ENCODE measurements around the gene RBPMS2. TPM values are rescaled to one million over a fixed set of nuclear protein-coding genes. Genes with fewer than 3 reads are reported as not detected.
A peak's percentile ranks its signal among the peaks of the same experiment; 100 is the strongest.

Gene RBPMS2
- total RNA-seq, 1 donor from 2014 or later: under 0.01 TPM

- peak in 1 of 2 donors; percentile 79 for DNase-seq (ENCODE audit: low read depth in 2 of 2)
These were observed 44.2 kb downstream of the RBPMS2 start for GRCh38 chr15:64731012-64731804.

GRCh38 chr15:64730151-64730550 is 45.2 kb downstream of the RBPMS2 start:
- DNase-seq (ENCODE audit: low read depth in 2 of 2): no peak

- DNase-seq (ENCODE audit: low read depth in 2 of 2): no peak
These were observed 55.2 kb downstream of the RBPMS2 start for GRCh38 chr15:64720188-64720587.

GRCh38 chr15:64717735-64718495 is 57.5 kb downstream of the RBPMS2 start:
- DNase-seq (ENCODE audit: low read depth in 2 of 2): peak; percentile 35 to 84

GRCh38 chr15:64717130-64717529 is 58.3 kb downstream of the RBPMS2 start:
- DNase-seq (ENCODE audit: low read depth in 2 of 2): no peak

GRCh38 chr15:64716452-64716851 is 58.9 kb downstream of the RBPMS2 start:
- no peak for DNase-seq (ENCODE audit: low read depth in 2 of 2)

GRCh38 chr15:64713592-64713991 is 61.8 kb downstream of the RBPMS2 start:
- no peak for DNase-seq (ENCODE audit: low read depth in 2 of 2)

DNA sequence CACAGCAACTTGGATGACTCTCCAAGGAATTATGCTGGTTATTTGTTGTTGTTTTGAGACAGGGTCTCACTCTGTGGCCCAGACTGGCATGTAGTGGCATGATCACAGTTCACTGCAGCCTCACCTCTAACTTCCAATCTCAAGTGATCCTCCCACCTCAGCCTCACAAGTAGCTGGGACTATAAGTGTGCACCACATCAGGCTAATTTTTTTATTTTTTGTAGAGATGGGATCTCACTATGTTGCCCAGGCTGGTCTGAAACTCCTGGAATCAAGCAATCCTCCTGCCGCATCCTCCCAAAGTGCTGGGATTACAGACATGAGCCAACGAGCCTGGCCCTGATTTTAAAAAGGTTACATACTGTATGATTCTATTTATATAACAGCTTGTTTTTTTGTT is 63.0 kb downstream of the RBPMS2 start:
- no peak for DNase-seq (ENCODE audit: low read depth in 2 of 2)

DNA sequence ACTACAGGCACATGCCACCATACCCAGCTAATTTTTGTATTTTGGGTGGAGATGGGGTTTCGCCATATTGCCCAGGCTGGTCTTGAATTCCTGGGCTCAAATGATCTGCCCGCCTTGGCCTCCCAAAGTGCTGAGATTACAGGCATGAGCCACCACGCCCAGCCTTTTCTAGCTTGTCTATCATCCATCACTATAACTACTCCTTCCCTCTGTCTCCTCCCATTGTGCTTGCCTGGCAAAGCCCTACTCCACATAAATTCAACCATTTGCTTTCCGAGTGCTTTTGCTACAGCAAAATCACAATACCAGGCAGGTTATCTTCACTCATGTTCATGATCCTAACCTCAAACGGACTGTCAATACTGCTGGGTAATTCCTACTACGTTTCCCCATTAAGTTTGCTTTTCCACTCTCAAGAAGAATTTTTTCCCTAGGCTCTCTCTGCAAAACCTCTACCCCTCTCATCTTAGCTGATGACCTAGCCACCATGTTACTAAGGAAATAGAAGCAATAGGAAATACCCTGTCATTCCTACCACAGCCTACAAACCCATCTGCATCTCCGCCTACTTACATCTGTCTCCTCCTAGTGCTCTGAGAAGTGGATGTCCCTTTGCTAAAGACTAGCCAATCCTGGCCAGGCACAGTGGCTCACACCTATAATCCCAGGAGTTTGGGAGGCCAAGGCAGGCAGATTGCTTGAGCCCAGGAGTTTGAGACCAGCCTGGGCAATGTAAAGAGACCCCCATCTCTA is 64.5 kb downstream of the RBPMS2 start:
- no peak for DNase-seq (ENCODE audit: low read depth in 2 of 2)

DNA sequence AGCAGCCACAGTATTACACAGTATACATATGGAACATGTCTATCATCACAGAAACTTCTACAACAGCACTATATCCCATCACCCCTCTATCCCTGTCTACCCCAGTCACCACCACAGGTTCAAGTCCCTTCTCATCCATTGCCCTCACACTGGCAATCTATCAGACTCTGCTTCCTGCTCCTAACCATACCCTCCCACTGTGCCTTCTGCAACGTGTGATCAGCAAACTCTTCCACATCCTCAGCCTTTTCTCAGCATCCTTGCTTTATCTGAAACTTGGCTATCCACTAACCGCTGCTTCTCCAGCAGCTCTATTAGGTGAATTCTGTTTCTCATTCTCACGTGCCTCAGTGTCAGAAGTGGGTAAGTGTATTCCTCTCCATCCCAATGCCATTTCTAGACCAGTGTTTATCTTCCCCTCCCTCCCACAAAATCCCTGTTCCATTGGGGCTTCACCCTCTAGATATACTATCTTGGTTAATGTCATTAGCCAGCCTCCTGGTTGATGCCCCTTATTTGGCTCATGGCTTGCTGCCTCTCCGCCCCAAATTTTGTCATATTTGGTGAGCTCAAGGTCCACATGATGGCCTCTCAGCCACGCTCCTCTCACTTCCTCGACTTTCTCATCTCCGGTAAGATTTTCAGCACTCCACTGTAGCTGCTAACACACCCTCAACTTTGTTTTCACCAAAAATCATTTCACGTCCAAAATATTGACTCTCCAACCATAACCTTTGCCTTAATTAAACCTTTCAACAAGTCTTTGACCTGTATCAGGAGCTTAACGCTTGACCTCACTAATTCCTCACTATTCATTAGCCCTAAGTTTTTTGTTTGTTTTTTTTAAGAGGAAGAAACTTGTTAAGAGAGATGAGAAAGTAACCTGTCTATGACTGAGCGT is 69.1 kb downstream of the RBPMS2 start:
- no peak for DNase-seq (ENCODE audit: low read depth in 2 of 2)

DNA sequence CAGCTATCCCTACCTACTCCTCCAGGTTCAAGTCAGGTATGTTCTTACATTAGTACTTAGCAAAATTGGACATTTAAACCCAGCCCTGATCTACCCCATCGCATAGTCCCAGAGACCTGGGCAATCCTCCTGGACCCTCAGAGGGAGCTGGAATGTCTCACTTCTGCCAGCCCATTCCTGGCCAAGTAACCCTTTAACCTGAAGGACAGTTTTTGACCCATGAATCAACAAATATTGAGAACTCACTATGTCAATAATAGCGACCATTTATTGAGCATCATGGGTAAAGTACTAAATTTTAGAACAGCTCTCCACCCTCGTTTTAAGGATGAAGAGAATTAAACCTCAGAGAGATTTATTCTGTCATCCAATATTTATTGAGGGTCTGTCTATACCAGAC is 70.4 kb downstream of the RBPMS2 start:
- DNase-seq (ENCODE audit: low read depth in 2 of 2): no peak

GRCh38 chr15:64703632-64703959 is 71.8 kb downstream of the RBPMS2 start:
- no peak for DNase-seq (ENCODE audit: low read depth in 2 of 2)

DNA sequence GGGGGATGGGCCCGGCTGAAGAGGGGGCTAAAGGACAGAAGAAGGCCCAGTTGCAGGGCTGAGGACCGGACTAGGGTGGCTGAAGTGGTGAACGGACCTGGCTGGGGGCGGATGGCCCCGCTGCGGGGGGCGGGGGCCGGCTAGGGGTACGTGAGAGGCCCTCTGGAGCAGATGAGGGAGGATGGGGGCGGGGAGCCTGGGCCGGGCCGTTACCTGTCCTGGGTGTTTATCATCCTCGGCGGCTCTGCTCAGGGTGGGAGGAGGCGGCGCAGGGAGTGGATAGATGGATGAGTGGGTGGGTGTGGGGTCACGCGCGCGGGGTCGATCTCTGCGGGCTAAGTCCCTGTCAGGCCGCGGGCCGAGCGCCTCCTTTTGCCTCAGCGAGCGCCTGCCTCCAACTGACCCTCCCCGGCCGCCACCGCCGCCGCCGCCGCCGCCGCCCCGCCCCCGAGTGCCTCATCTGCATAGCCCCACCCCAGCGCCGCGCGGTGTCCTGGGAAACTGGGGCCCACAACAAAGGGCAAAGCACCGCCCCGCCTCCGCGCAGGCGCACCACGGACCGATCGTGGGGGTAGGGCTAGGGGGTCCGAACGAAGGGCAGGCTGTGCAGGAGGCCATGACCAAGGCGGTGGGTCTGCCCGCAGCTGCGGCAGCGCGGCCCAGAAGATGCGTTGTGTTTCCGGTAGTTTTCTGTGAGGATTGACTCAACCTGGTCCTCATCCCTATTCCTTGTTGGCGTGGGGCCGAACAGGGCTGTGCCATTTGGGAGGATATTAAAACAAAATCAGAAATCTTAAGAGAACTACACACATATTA is 72.4 kb downstream of the RBPMS2 start:
- peak; percentile 75 to 92 for DNase-seq (ENCODE audit: low read depth in 2 of 2)

DNA sequence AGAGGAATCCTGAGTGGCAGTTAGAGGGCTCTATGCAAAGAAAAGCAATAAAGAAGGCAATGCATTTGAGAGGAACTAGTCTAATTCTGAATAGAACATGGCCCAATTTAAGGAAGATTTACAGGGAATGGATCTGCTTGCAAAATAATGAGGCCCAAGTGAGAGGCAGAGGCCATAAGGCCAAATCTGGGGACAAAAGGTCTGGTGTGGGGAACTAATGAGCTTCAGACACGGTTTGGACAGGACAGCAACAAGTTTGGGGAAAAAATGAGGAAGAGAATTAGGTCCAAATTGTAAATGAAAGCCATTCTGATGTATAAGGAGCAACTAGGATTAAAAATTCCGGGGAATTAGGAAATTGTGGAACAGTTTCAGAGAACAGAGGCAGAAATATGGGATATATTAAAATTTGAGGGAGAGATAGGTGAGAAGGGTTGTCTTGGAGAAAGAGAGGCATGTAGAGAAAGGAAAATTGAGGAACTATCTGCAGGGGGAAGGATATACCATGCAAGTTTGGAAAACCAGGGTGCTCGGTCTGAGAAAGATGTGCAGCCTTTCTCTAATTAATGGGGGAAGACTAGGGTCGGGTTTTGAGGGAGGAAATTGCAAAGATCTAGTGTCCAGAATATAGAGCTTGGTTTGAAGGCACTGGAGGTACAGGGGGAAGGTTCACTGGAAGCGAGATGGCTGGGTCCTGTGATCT is 73.8 kb downstream of the RBPMS2 start:
- DNase-seq (ENCODE audit: low read depth in 2 of 2): no peak

DNA sequence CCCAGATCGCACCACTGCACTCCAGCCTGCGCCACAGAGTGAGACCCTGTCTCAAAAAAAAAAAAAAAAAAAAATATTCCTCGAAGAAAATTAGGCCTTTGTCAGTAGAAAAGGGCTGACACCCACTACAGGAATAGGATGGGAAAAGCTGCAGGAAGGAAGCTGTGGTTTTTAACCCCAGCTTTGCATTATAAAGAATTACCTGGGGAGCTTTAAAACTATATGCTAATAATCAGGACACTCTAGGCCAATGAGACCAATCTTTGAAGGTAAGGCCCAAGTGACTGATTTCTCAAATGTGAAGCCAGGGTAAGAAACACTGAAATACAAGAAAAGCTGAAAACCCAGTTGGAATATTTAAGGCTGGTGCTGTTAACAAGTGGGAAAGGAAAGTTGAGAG is 74.3 kb downstream of the RBPMS2 start:
- no peak for DNase-seq (ENCODE audit: low read depth in 2 of 2)

- peak in 1 of 2 donors; percentile 64 for DNase-seq (ENCODE audit: low read depth in 2 of 2)
These were observed 75.5 kb downstream of the RBPMS2 start for GRCh38 chr15:64699751-64700388.

GRCh38 chr15:64698823-64699222 is 76.6 kb downstream of the RBPMS2 start:
- DNase-seq (ENCODE audit: low read depth in 2 of 2): no peak

- no peak for DNase-seq (ENCODE audit: low read depth in 2 of 2)
These were observed 77.4 kb downstream of the RBPMS2 start for GRCh38 chr15:64697911-64698369.

GRCh38 chr15:64696481-64696880 is 78.9 kb downstream of the RBPMS2 start:
- no peak for DNase-seq (ENCODE audit: low read depth in 2 of 2)

Measured in dermis microvascular lymphatic vessel endothelial cell (primary cell).